SK-N-SH (cell line): ENCODE data around the gene CBX7.

ENCODE experiments used
- EP300 ChIP-seq, 2 experiments: IDR thresholded peaks; 2 replicates each; pipeline versions ENCODE4 v1.4.0 to v1.6.1; 2012; ENCODE audit warnings: borderline replicate concordance in 1 of 2, low read depth in 1 of 2, low read length in 1 of 2
- RFX5 ChIP-seq: IDR thresholded peaks from 2 replicates; pipeline ENCODE4 v1.6.1; 2012; ENCODE audit warnings: mild to moderate bottlenecking, improper control_type of control experiment, low read length

DNA sequence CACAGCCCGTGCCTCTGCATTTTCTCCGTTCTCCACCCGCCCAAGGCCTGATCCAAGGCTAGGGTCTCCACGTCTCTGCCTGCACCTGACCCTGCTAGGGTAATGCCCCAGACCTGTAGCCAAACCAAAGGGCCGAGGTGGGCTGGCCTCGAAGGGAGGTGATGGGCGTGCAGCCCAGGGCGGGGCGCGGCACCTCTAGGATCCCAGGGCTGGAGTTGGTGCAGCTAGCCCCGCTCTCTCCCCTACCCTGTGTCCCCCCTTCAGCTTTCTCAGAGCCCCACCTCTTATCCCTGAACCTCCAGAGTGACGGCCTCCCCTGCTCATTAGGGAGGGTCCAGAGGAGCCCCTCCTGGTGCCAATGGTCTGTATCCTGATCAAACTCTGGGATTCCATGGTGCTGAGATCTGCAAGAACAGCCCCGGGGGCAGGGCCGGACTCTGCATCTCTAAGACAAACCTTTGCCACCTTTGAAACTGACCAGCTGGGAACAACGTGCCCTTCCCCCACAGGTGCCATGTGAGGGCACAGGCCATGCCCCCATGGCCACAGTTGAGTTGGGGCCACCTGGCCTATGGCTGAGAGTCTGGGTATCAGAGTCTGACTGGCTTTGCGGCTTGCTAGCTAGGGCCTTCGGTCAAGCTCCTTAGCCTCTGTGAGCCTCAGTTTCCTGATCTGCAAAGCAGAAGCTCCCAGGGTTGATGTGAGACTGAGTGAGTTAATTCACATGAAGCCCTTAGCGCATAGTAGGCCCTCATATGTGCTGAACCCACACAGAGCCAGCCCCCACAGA, 23.1 kb upstream of the CBX7 start:
- TF ChIP-seq RFX5 (no peak), EP300 (IDR thresholded peaks at IDR 0.05; ENCODE audit: borderline replicate concordance in 1 of 2, low read depth in 1 of 2, low read length in 1 of 2) (no peak)
